H9 (cell line): ENCODE measurements around the gene SWAP70. TPM values are rescaled to one million over a fixed set of nuclear protein-coding genes. Genes with fewer than 3 reads are reported as not detected.

ENCODE experiments used
- DNase-seq: peaks from one replicate; pipeline ENCODE4 v3.0.0-alpha.2; 2017
- H2AFZ ChIP-seq: one replicate; pipeline ENCODE4 v1.6.1; 2013; ENCODE audit warnings: mild to moderate bottlenecking, low read length, control low read depth, moderate library complexity
- H2AK5ac ChIP-seq: 2 replicates; pipeline ENCODE4 v1.6.1; 2013; ENCODE audit warnings: low read length, control low read depth, mixed read lengths; ENCODE audit not compliant: insufficient read length
- H2BK120ac ChIP-seq: one replicate; pipeline ENCODE4 v1.6.1; 2013; ENCODE audit warnings: low read depth, mild to moderate bottlenecking, low read length, control low read depth, inconsistent platforms; ENCODE audit not compliant: poor library complexity, severe bottlenecking
- H2BK12ac ChIP-seq: 2 replicates; pipeline ENCODE4 v1.6.1; 2013; ENCODE audit warnings: low read length, control low read depth, mixed read lengths, low read depth; ENCODE audit not compliant: insufficient read length
- H2BK15ac ChIP-seq: 2 replicates; pipeline ENCODE4 v1.6.1; 2013; ENCODE audit warnings: low read depth, low read length, control low read depth
- H2BK20ac ChIP-seq: one replicate; pipeline ENCODE4 v1.6.1; 2013; ENCODE audit warnings: low read depth, mild to moderate bottlenecking, low read length, control low read depth, inconsistent platforms; ENCODE audit not compliant: poor library complexity, severe bottlenecking
- H2BK5ac ChIP-seq: 2 replicates; pipeline ENCODE4 v1.6.1; 2013; ENCODE audit warnings: low read length, control low read depth, mixed read lengths; ENCODE audit not compliant: insufficient read length
- H3K14ac ChIP-seq: 2 replicates; pipeline ENCODE4 v1.6.1; 2013; ENCODE audit warnings: low read length, control low read depth; ENCODE audit not compliant: insufficient read depth
- H3K18ac ChIP-seq: 2 replicates; pipeline ENCODE4 v1.6.1; 2013; ENCODE audit warnings: low read depth, mild to moderate bottlenecking, mixed read lengths, low read length, control low read depth; ENCODE audit not compliant: insufficient read length
- H3K23ac ChIP-seq: 2 replicates; pipeline ENCODE4 v1.6.1; 2013; ENCODE audit warnings: low read length, control low read depth, mixed read lengths, low read depth; ENCODE audit not compliant: insufficient read length
- H3K23me2 ChIP-seq: 2 replicates; pipeline ENCODE4 v1.6.1; 2013; ENCODE audit warnings: low read depth, mild to moderate bottlenecking, mixed read lengths, low read length, control low read depth; ENCODE audit not compliant: insufficient read length, poor library complexity, severe bottlenecking
- H3K27ac ChIP-seq: 2 replicates; pipeline ENCODE4 v1.5.1; 2013; ENCODE audit warnings: low read length, control low read depth, mixed read lengths, low read depth; ENCODE audit not compliant: insufficient read length
- H3K27me3 ChIP-seq: 2 replicates; pipeline ENCODE4 v1.6.1; 2013; ENCODE audit warnings: low read length, control low read depth, inconsistent platforms; ENCODE audit not compliant: insufficient read depth
- H3K4ac ChIP-seq: 2 replicates; pipeline ENCODE4 v1.6.1; 2013; ENCODE audit warnings: low read depth, mild to moderate bottlenecking, control low read depth, inconsistent platforms, low read length, moderate library complexity
- H3K4me1 ChIP-seq: 2 replicates; pipeline ENCODE4 v1.6.1; 2013; ENCODE audit warnings: low read length, control low read depth, inconsistent platforms; ENCODE audit not compliant: insufficient read depth
- H3K4me2 ChIP-seq: 2 replicates; pipeline ENCODE4 v1.6.1; 2013; ENCODE audit warnings: low read length, control low read depth, mixed read lengths; ENCODE audit not compliant: insufficient read length, insufficient read depth
- H3K56ac ChIP-seq: 2 replicates; pipeline ENCODE4 v1.6.1; 2013; ENCODE audit warnings: low read depth, mild to moderate bottlenecking, mixed read lengths, low read length, control low read depth; ENCODE audit not compliant: insufficient read length
- H3K79me1 ChIP-seq: 2 replicates; pipeline ENCODE4 v1.6.1; 2013; ENCODE audit warnings: low read depth, mild to moderate bottlenecking, moderate library complexity, low read length, control low read depth, inconsistent platforms; ENCODE audit not compliant: insufficient read depth, poor library complexity, severe bottlenecking
- H3K79me2 ChIP-seq: 2 replicates; pipeline ENCODE4 v1.6.1; 2013; ENCODE audit warnings: low read length, control low read depth, inconsistent platforms; ENCODE audit not compliant: insufficient read depth
- H3K9ac ChIP-seq: 2 replicates; pipeline ENCODE4 v1.6.1; 2013; ENCODE audit warnings: low read length, control low read depth, mixed read lengths; ENCODE audit not compliant: insufficient read length; ENCODE audit errors: extremely low read depth
- H3K9me3 ChIP-seq: one replicate; pipeline ENCODE4 v1.6.1; 2013; ENCODE audit warnings: low read depth, low read length, inconsistent platforms; ENCODE audit not compliant: control insufficient read depth
- H3T11ph ChIP-seq: one replicate; pipeline ENCODE4 v1.6.1; 2013; ENCODE audit warnings: mild to moderate bottlenecking, low read length, control low read depth, inconsistent platforms
- H4K20me1 ChIP-seq: one replicate; pipeline ENCODE4 v1.6.1; 2013; ENCODE audit not compliant: control insufficient read depth, insufficient read length, insufficient read depth
- H4K5ac ChIP-seq: 2 replicates; pipeline ENCODE4 v1.6.1; 2013; ENCODE audit warnings: low read depth, mild to moderate bottlenecking, mixed read lengths, low read length, control low read depth; ENCODE audit not compliant: insufficient read length
- H4K8ac ChIP-seq: replicated peaks from 2 replicates; pipeline ENCODE4 v1.6.1; 2013; ENCODE audit warnings: low read length, control low read depth, mixed read lengths, low read depth; ENCODE audit not compliant: insufficient read length
- H4K91ac ChIP-seq: 2 replicates; pipeline ENCODE4 v1.6.1; 2013; ENCODE audit warnings: low read depth, mild to moderate bottlenecking, moderate library complexity, mixed read lengths, low read length, control low read depth; ENCODE audit not compliant: insufficient read length
- H3K27ac Mint-ChIP-seq, 3 experiments: 2 replicates in 2 of 3; 3 replicates in 1 of 3; pipeline ENCODE4 v1.8.0; 2020 to 2021; ENCODE audit warnings: mixed read lengths in 3 of 3, mild to moderate bottlenecking in 1 of 3, moderate library complexity in 1 of 3
- H3K27me3 Mint-ChIP-seq: 2 replicates; pipeline ENCODE4 v1.8.0; 2021; ENCODE audit warnings: low read depth, mild to moderate bottlenecking, moderate library complexity, mixed read lengths
- H3K36me3 Mint-ChIP-seq, 3 experiments: 2 replicates in 2 of 3; 3 replicates in 1 of 3; pipeline ENCODE4 v1.8.0; 2020 to 2021; ENCODE audit warnings: low read depth in 3 of 3, mixed read lengths in 3 of 3; ENCODE audit not compliant: insufficient read depth in 1 of 3
- H3K4me1 Mint-ChIP-seq, 2 experiments: 2 replicates each; pipeline ENCODE4 v1.8.0; 2020; ENCODE audit warnings: mixed read lengths in 2 of 2
- H3K4me3 Mint-ChIP-seq, 2 experiments: 2 replicates in 1 of 2; 3 replicates in 1 of 2; pipeline ENCODE4 v1.8.0; 2020 to 2021; ENCODE audit warnings: mild to moderate bottlenecking in 2 of 2, mixed read lengths in 2 of 2, moderate library complexity in 1 of 2
- H3K9me3 Mint-ChIP-seq, 2 experiments: 2 replicates in 1 of 2; 3 replicates in 1 of 2; pipeline ENCODE4 v1.8.0; 2020; ENCODE audit warnings: mild to moderate bottlenecking in 2 of 2, mixed read lengths in 2 of 2, moderate library complexity in 1 of 2
- CTCF ChIP-seq: fragments of 200-600 bp; sonication (generic); conservative IDR thresholded peaks from 3 replicates; pipeline ENCODE4 v1.8.0; 2021; ENCODE audit warnings: antibody characterized with exemption, mild to moderate bottlenecking
- WGBS: extraction: QIAGEN DNeasy Blood & Tissue Kit; methylation state at CpG from one replicate; pipeline ENCODE4 v1.1.7; 2013; ENCODE audit warnings: missing lambda C conversion rate, low lambda C conversion rate, mixed read lengths; ENCODE audit not compliant: insufficient read length; ENCODE audit errors: extremely low coverage; 5-methylcytosine and 5-hydroxymethylcytosine counted together
- total RNA-seq: library from RNA; stranded (reverse); gene quantifications from 2 replicates; pipeline ENCODE4 v1.2.1, GENCODE V29; 2021

Gene SWAP70
- total RNA-seq, 1 experiment from 2014 or later = 34.4 TPM

- no peak overlapping the region for H2BK20ac ChIP-seq
- TF ChIP-seq CTCF = no peak
- WGBS = no CpG with 5 or more reads among the region's 1 CpG
These were observed 27.2 kb upstream of the SWAP70 start for GRCh38 chr11:9636691-9637090.

More at GRCh38 chr11:9636691-9637090, 27.2 kb upstream of the SWAP70 start:
- no peaks in the 10 kb centered on the region for H3K36me3 Mint-ChIP-seq
- no peak for DNase-seq
- Histone ChIP-seq H3K9ac (no peak overlapping the region), H3K79me2 (no peaks in the 10 kb centered on the region), H4K8ac (no peak overlapping the region), H4K5ac (no peak overlapping the region), H3K56ac (no peak overlapping the region), H3K4me2 (no peak overlapping the region), H3K4ac (no peak overlapping the region), H3K18ac (no peak overlapping the region), H3K27ac (no peak overlapping the region), H3K27me3 (no peaks in the 10 kb centered on the region), H2BK15ac (no peak overlapping the region), H2BK5ac (no peak overlapping the region), H3K9me3 (no peaks in the 10 kb centered on the region), H3K23ac (no peak overlapping the region), H3K4me1 (no peaks in the 10 kb centered on the region), H2AFZ (no peak overlapping the region), H3T11ph (no peak overlapping the region), H3K14ac (no peak overlapping the region), H2AK5ac (no peak overlapping the region), H4K20me1 (no peaks in the 10 kb centered on the region), H2BK12ac (no peak overlapping the region), H2BK120ac (no peak overlapping the region), H3K23me2 (no peaks in the 10 kb centered on the region), H4K91ac (no peak overlapping the region), H3K79me1 (no peaks in the 10 kb centered on the region)
- no peaks in the 10 kb centered on the region for H3K27me3 Mint-ChIP-seq
- no peak overlapping the region for H3K4me3 Mint-ChIP-seq
- H3K27ac Mint-ChIP-seq = no peak overlapping the region
- no peaks in the 10 kb centered on the region for H3K9me3 Mint-ChIP-seq
- no peaks in the 10 kb centered on the region for H3K4me1 Mint-ChIP-seq
